Measurements from ENCODE around the gene UTP20. TPM values are rescaled to one million over a fixed set of nuclear protein-coding genes. Genes with fewer than 3 reads are reported as not detected.

The UTP20 gene
- total and polyA plus RNA-seq, 3 experiments from 2014 or later, result 5.8 to 58.8 (median 58.6) TPM

GRCh38 chr12:101256266-101256665 lies 23.6 kb upstream of the UTP20 start:
- Mint-ChIP-seq H3K27me3 (peaks cover 7 to 15% of the 10 kb centered on the region in 2 donors), H3K9me3 (no peaks in the 10 kb centered on the region), H3K27ac (no peak overlapping the region), H3K4me1 (no peaks in the 10 kb centered on the region), H3K4me3 (no peak overlapping the region), H3K36me3 (no peaks in the 10 kb centered on the region)
- Histone ChIP-seq H3K36me3 (ENCODE audit: insufficient read depth, low read length) (no peaks in the 10 kb centered on the region), H3K27me3 (ENCODE audit: insufficient read depth, low read length, poor library complexity, severe bottlenecking) (no peaks in the 10 kb centered on the region), H3K4me3 (ENCODE audit: low read length) (no peak overlapping the region), H3K9me3 (ENCODE audit: low read length) (no peaks in the 10 kb centered on the region), H3K27ac (ENCODE audit: low read depth, low read length) (no peak overlapping the region), H3K4me1 (ENCODE audit: insufficient read depth, low read length) (no peaks in the 10 kb centered on the region)
- ChIA-PET POLR2A (no interaction called here), CTCF (no interaction called here)
- DNase-seq, result no peak

- Histone ChIP-seq H3K9me3 (ENCODE audit: low read length) (no peaks in the 10 kb centered on the region), H3K36me3 (ENCODE audit: insufficient read depth, low read length) (no peaks in the 10 kb centered on the region), H3K4me3 (ENCODE audit: low read length) (no peak overlapping the region), H3K4me1 (ENCODE audit: insufficient read depth, low read length) (no peaks in the 10 kb centered on the region), H3K27me3 (ENCODE audit: insufficient read depth, low read length, poor library complexity, severe bottlenecking) (no peaks in the 10 kb centered on the region), H3K27ac (ENCODE audit: low read depth, low read length) (no peak overlapping the region)
- DNase-seq, result no peak
- H3K27ac Mint-ChIP-seq, result no peak overlapping the region
- no peak overlapping the region for H3K4me3 Mint-ChIP-seq
- H3K4me1 Mint-ChIP-seq, result no peaks in the 10 kb centered on the region
- peaks cover 0 to 2% (median 0%) of the 10 kb centered on the region in 5 donors for H3K9me3 Mint-ChIP-seq
- H3K36me3 Mint-ChIP-seq, result no peaks in the 10 kb centered on the region
- ChIA-PET POLR2A (no interaction called here), CTCF (no interaction called here)
- H3K27me3 Mint-ChIP-seq, result peaks cover 11 to 15% of the 10 kb centered on the region in 2 donors
Observed at GRCh38 chr12:101257357-101257756, 22.5 kb upstream of the UTP20 start.

DNA sequence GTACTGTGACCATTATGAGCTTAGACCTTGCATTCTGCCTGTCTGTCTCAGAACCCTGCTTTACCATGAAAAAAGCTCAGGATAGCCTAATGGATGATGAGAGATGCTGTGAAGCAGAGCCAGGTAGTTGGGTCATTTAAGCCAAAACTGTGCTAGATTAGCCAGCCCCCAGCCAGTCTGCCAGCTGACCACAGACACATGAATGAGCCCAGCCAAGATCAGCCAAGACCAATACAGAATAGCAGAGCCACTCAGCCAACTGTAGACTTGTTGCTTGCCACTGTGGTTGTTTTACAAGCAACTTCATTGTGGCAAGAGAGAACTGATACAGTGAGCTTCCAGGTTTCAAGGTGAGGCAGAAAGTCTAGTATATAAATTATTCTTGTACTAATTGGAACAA lies 12.8 kb upstream of the UTP20 start:
- no peak overlapping the region for H3K27ac ChIP-seq (ENCODE audit: low read depth, low read length)
- Mint-ChIP-seq H3K36me3 (no peaks in the 10 kb centered on the region), H3K4me3 (no peak overlapping the region), H3K27ac (no peak overlapping the region), H3K4me1 (no peaks in the 10 kb centered on the region), H3K27me3 (peaks cover 27 to 54% of the 10 kb centered on the region in 2 donors), H3K9me3 (peaks cover 0 to 5% (median 0%) of the 10 kb centered on the region in 5 donors)
- ChIA-PET POLR2A (no interaction called here), CTCF (no interaction called here)
- H3K9me3 ChIP-seq (ENCODE audit: low read length), result no peaks in the 10 kb centered on the region
- peaks cover 12% of the 10 kb centered on the region for H3K27me3 ChIP-seq (ENCODE audit: insufficient read depth, low read length, poor library complexity, severe bottlenecking)
- no peak overlapping the region for H3K4me3 ChIP-seq (ENCODE audit: low read length)
- H3K36me3 ChIP-seq (ENCODE audit: insufficient read depth, low read length), result no peaks in the 10 kb centered on the region
- DNase-seq, result no peak
- H3K4me1 ChIP-seq (ENCODE audit: insufficient read depth, low read length), result no peaks in the 10 kb centered on the region

DNA sequence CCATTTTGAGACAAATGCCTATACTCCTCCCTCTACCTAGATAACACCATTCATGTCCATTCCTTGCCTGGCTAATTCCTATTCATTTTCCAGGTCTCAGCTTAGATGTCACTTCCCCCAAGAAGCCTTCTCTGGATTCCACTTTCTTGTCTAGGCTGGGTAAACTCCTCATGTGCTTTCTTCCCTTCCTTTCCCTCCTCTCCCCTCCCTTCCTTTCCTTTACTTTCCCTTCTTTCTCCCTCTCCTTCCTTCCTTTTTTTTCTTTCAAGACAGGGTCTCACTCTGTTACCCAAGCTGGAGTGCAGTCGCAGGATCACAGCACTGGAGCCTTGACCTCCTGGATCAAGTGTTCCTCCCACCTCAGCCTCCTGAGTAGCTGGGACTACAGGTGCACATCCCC lies 3.5 kb upstream of the UTP20 start:
- Mint-ChIP-seq H3K4me3 (no peak overlapping the region), H3K4me1 (peaks cover 12 to 16% (median 13%) of the 10 kb centered on the region in 3 donors), H3K27ac (no peak overlapping the region), H3K27me3 (peaks cover 11 to 25% of the 10 kb centered on the region in 2 donors), H3K9me3 (no peaks in the 10 kb centered on the region), H3K36me3 (peaks cover 0 to 6% (median 0%) of the 10 kb centered on the region in 3 donors)
- ChIA-PET CTCF (no interaction called here), POLR2A (no interaction called here)
- Histone ChIP-seq H3K27ac (ENCODE audit: low read depth, low read length) (no peak overlapping the region), H3K27me3 (ENCODE audit: insufficient read depth, low read length, poor library complexity, severe bottlenecking) (peaks cover 6% of the 10 kb centered on the region), H3K4me3 (ENCODE audit: low read length) (no peak overlapping the region), H3K36me3 (ENCODE audit: insufficient read depth, low read length) (no peaks in the 10 kb centered on the region), H3K4me1 (ENCODE audit: insufficient read depth, low read length) (peaks cover 11% of the 10 kb centered on the region), H3K9me3 (ENCODE audit: low read length) (no peaks in the 10 kb centered on the region)
- DNase-seq, result no peak

- no peak overlapping the region for H3K4me3 ChIP-seq (ENCODE audit: low read length)
- H3K4me1 ChIP-seq (ENCODE audit: insufficient read depth, low read length), result peaks cover 11% of the 10 kb centered on the region
- H3K4me3 Mint-ChIP-seq, result peak overlapping the region in 1 of 7 donors; percentile 63
- H3K9me3 ChIP-seq (ENCODE audit: low read length), result no peaks in the 10 kb centered on the region
- CTCF ChIA-PET, result no interaction called here
- POLR2A ChIA-PET, result interaction anchor here (0.5 kb wide), 1 partner anchor 1108 kb away, joined by 3 read pairs; no protein-coding TSS in a partner anchor
- DNase-seq, result no peak
- peaks cover 4% of the 10 kb centered on the region for H3K27me3 ChIP-seq (ENCODE audit: insufficient read depth, low read length, poor library complexity, severe bottlenecking)
- H3K4me1 Mint-ChIP-seq, result peaks cover 19 to 23% (median 20%) of the 10 kb centered on the region in 3 donors
- H3K36me3 ChIP-seq (ENCODE audit: insufficient read depth, low read length), result no peaks in the 10 kb centered on the region
- H3K27me3 Mint-ChIP-seq, result peaks cover 11 to 19% of the 10 kb centered on the region in 2 donors
- H3K27ac ChIP-seq (ENCODE audit: low read depth, low read length), result no peak overlapping the region
- H3K36me3 Mint-ChIP-seq, result peaks cover 0 to 12% (median 0%) of the 10 kb centered on the region in 3 donors
- H3K27ac Mint-ChIP-seq, result no peak overlapping the region
- H3K9me3 Mint-ChIP-seq, result no peaks in the 10 kb centered on the region
Observed at GRCh38 chr12:101277443-101277842, 2.5 kb upstream of the UTP20 start.

- H3K27me3 Mint-ChIP-seq, result no peaks in the 10 kb centered on the region
- no peaks in the 10 kb centered on the region for H3K9me3 Mint-ChIP-seq
- CTCF ChIA-PET, result no interaction called here
- peak overlapping the region in 1 of 8 donors; percentile 30 for H3K27ac Mint-ChIP-seq
- Histone ChIP-seq H3K9me3 (ENCODE audit: low read length) (no peaks in the 10 kb centered on the region), H3K27ac (ENCODE audit: low read depth, low read length) (no peak overlapping the region), H3K4me1 (ENCODE audit: insufficient read depth, low read length) (no peaks in the 10 kb centered on the region), H3K27me3 (ENCODE audit: insufficient read depth, low read length, poor library complexity, severe bottlenecking) (no peaks in the 10 kb centered on the region), H3K36me3 (ENCODE audit: insufficient read depth, low read length) (peaks cover 31% of the 10 kb centered on the region), H3K4me3 (ENCODE audit: low read length) (no peak overlapping the region)
- H3K4me3 Mint-ChIP-seq, result peak overlapping the region in 1 of 7 donors; percentile 54
- peaks cover 10 to 79% (median 24%) of the 10 kb centered on the region in 3 donors for H3K36me3 Mint-ChIP-seq
- no peak for DNase-seq
- POLR2A ChIA-PET, result no interaction called here
- H3K4me1 Mint-ChIP-seq, result peaks cover under 1 to 7% (median 5%) of the 10 kb centered on the region in 3 donors
Observed at GRCh38 chr12:101287357-101287756, 7.5 kb downstream of the UTP20 start.

- Mint-ChIP-seq H3K27ac (no peak overlapping the region), H3K4me3 (no peak overlapping the region), H3K9me3 (no peaks in the 10 kb centered on the region), H3K27me3 (no peaks in the 10 kb centered on the region), H3K36me3 (peaks cover 11 to 76% (median 34%) of the 10 kb centered on the region in 3 donors), H3K4me1 (no peaks in the 10 kb centered on the region)
- Histone ChIP-seq H3K4me3 (ENCODE audit: low read length) (no peak overlapping the region), H3K9me3 (ENCODE audit: low read length) (no peaks in the 10 kb centered on the region), H3K27me3 (ENCODE audit: insufficient read depth, low read length, poor library complexity, severe bottlenecking) (no peaks in the 10 kb centered on the region), H3K4me1 (ENCODE audit: insufficient read depth, low read length) (no peaks in the 10 kb centered on the region), H3K27ac (ENCODE audit: low read depth, low read length) (no peak overlapping the region), H3K36me3 (ENCODE audit: insufficient read depth, low read length) (peaks cover 21% of the 10 kb centered on the region)
- CTCF ChIA-PET, result no interaction called here
- DNase-seq, result no peak
- POLR2A ChIA-PET, result no interaction called here
Observed at GRCh38 chr12:101297661-101298060, 17.8 kb downstream of the UTP20 start.

GRCh38 chr12:101298426-101298825 lies 18.5 kb downstream of the UTP20 start:
- Histone ChIP-seq H3K9me3 (ENCODE audit: low read length) (no peaks in the 10 kb centered on the region), H3K4me3 (ENCODE audit: low read length) (no peak overlapping the region), H3K4me1 (ENCODE audit: insufficient read depth, low read length) (no peaks in the 10 kb centered on the region), H3K36me3 (ENCODE audit: insufficient read depth, low read length) (peaks cover 29% of the 10 kb centered on the region), H3K27ac (ENCODE audit: low read depth, low read length) (no peak overlapping the region), H3K27me3 (ENCODE audit: insufficient read depth, low read length, poor library complexity, severe bottlenecking) (no peaks in the 10 kb centered on the region)
- Mint-ChIP-seq H3K4me1 (no peaks in the 10 kb centered on the region), H3K9me3 (no peaks in the 10 kb centered on the region), H3K27me3 (no peaks in the 10 kb centered on the region), H3K27ac (peak overlapping the region in 1 of 8 donors; percentile 55), H3K4me3 (no peak overlapping the region), H3K36me3 (peaks cover 11 to 78% (median 35%) of the 10 kb centered on the region in 3 donors)
- no peak for DNase-seq
- CTCF ChIA-PET, result no interaction called here
- POLR2A ChIA-PET, result no interaction called here

DNA sequence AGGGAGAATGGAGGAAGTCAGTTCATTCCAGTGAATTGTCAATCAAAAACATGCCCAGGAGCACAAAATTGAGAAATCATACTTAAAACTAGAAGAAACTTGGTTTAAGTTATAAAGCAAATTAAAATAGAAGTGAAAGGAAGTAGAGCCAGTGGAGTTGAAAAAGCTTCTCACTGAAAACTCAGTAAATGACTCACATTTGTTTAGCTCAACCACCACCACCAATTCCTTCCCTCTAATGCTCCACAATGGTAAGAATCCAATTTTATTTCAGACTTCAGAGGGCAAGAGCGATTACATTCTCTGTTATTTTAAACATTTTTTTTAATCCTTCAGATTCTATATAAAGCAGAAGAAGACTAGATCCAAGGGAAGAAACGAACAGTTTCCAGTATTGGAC lies 19.4 kb downstream of the UTP20 start:
- no peaks in the 10 kb centered on the region for H3K9me3 Mint-ChIP-seq
- Histone ChIP-seq H3K4me1 (ENCODE audit: insufficient read depth, low read length) (no peaks in the 10 kb centered on the region), H3K27me3 (ENCODE audit: insufficient read depth, low read length, poor library complexity, severe bottlenecking) (no peaks in the 10 kb centered on the region), H3K9me3 (ENCODE audit: low read length) (no peaks in the 10 kb centered on the region), H3K27ac (ENCODE audit: low read depth, low read length) (no peak overlapping the region), H3K4me3 (ENCODE audit: low read length) (no peak overlapping the region), H3K36me3 (ENCODE audit: insufficient read depth, low read length) (peaks cover 32% of the 10 kb centered on the region)
- no peak overlapping the region for H3K4me3 Mint-ChIP-seq
- H3K4me1 Mint-ChIP-seq, result no peaks in the 10 kb centered on the region
- H3K27me3 Mint-ChIP-seq, result no peaks in the 10 kb centered on the region
- H3K27ac Mint-ChIP-seq, result peak overlapping the region in 1 of 8 donors; percentile 75
- H3K36me3 Mint-ChIP-seq, result peaks cover 11 to 80% (median 33%) of the 10 kb centered on the region in 3 donors
- ChIA-PET CTCF (no interaction called here), POLR2A (no interaction called here)
- no peak for DNase-seq
